ENCODE data around the gene MDH2.
"Not testable (repeated sequence)": the region's sequence is repeated elsewhere in the genome, so short reads cannot be mapped to it uniquely, and the experiment has no call there.

MDH2 gene, protein sequence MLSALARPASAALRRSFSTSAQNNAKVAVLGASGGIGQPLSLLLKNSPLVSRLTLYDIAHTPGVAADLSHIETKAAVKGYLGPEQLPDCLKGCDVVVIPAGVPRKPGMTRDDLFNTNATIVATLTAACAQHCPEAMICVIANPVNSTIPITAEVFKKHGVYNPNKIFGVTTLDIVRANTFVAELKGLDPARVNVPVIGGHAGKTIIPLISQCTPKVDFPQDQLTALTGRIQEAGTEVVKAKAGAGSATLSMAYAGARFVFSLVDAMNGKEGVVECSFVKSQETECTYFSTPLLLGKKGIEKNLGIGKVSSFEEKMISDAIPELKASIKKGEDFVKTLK

DNA sequence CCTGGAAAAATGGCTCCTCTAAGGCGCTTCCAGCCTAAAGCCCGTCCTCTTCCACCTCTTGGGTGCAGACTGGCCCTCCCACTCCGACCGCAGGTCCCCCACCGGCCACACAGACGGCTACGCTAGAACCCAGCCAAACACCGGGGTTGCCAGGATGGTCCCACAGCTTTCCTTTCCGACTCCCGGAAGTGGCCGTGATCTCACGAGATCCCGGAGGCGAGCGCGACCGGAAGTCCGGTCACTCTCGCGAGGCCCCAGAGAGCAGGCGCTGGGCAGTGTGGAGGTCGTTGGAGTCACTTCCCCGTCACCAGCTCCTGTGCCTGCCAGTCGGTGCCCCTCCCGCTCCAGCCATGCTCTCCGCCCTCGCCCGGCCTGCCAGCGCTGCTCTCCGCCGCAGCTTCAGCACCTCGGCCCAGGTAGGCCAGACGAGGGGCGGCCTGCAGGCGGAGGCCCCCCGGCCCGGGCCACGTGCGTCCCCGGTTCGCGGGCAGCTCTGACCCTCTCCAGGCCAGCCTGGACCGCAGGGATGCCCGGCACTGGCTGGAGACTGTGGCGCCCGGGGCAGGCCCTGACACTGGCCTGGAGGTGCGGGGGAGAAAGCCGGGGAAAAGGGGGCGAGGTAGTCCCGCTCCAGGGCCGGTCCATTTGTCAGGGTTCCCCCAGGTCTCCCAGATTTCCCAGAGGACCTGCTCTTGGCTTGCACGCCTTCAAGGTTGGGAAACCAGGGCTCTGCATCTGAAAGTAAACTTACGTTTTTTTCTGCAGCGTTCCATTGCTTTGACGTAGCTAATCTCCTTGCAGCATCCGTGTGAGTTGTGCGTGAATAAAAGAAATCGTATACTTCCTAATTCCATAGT is at the start of gene MDH2, which contains the start of gene STYXL1:
MDH2 (plus strand) TSS at position 296 of the 857 bp plus-strand sequence; CDS start at position 351, 55 bp downstream.
STYXL1 (minus strand) TSS at position 190 of the 857 bp plus-strand sequence. CDS start 17,477 bp downstream, outside the sequence.
- H3K4me3 ChIP-seq (ENCODE audit: low read depth, low read length) = peak within 1 kb of the TSS; percentile 98
- H3K36me3 ChIP-seq (ENCODE audit: insufficient read depth, low read length) = no peaks in the 10 kb centered on the region; the same call in 1 of the 2 replicates
- H3K27ac ChIP-seq (ENCODE audit: low read depth, low read length) = peak within 1 kb of the TSS; percentile 84
- H3K4me1 ChIP-seq (ENCODE audit: control insufficient read depth, insufficient read depth, low read length, unreplicated experiment) = peaks cover 7% of the 10 kb centered on the region
- H2AFZ ChIP-seq (ENCODE audit: low read length, unreplicated experiment) = peak within 1 kb of the TSS; percentile 64
- peaks cover 76% of the 10 kb centered on the region for H3K79me2 ChIP-seq (ENCODE audit: control insufficient read depth, insufficient read depth, low read length, unreplicated experiment)
- H3K27me3 ChIP-seq (ENCODE audit: insufficient read depth, low read length) = no peaks in the 10 kb centered on the region

DNA sequence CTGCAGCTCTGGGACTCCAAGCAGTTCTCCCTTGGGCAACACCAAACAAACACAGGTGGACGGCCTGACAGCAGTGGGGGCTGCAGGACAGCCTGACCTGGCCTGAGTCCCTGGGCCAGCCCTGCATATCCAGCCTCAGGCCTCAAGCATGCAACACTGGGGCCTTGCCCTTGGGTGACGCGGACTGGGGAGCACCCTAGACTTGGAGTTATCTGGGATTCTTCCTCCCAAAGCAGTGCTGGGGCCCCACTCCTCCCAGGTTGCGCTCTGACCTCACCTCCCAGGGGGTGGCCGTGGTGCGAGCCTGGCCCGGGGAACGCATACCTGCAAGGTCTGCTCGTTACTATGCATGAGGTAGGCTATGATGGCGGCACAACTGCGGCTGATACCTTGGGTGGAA is 47.3 kb upstream of the MDH2 start:
- no peak overlapping the region for H3K4me3 ChIP-seq (ENCODE audit: low read depth, low read length)
- H3K27ac ChIP-seq (ENCODE audit: low read depth, low read length) = no peak overlapping the region
- no peak overlapping the region for H2AFZ ChIP-seq (ENCODE audit: low read length, unreplicated experiment)
- peaks cover 5% of the 10 kb centered on the region; the same call in 1 of the 2 replicates for H3K36me3 ChIP-seq (ENCODE audit: insufficient read depth, low read length)
- no peaks in the 10 kb centered on the region for H3K27me3 ChIP-seq (ENCODE audit: insufficient read depth, low read length)
- H3K4me1 ChIP-seq (ENCODE audit: control insufficient read depth, insufficient read depth, low read length, unreplicated experiment) = no peaks in the 10 kb centered on the region
- H3K79me2 ChIP-seq (ENCODE audit: control insufficient read depth, insufficient read depth, low read length, unreplicated experiment) = no peaks in the 10 kb centered on the region

DNA sequence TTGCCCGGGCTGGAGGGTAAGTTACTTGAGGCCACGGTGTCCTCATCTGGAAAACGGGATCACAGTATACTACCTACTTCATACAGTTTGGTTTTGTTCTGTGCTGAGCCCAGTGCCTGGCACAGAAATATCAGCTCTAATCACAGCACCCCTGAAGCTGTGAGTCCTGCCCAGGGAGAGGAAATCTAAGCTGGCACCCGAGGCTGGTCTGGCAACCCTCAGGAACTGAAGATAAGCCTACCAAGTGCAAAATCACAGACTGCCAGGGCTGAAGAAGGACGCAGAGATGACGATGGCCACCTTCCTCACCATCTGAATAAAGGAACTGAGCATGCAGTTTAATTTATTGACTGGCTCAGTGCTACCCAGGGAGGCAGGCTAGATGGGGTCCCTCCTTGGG is 45.8 kb upstream of the MDH2 start:
- no peaks in the 10 kb centered on the region for H3K27me3 ChIP-seq (ENCODE audit: insufficient read depth, low read length)
- peaks cover 5% of the 10 kb centered on the region; the same call in 1 of the 2 replicates for H3K36me3 ChIP-seq (ENCODE audit: insufficient read depth, low read length)
- H3K27ac ChIP-seq (ENCODE audit: low read depth, low read length) = no peak overlapping the region
- H3K4me1 ChIP-seq (ENCODE audit: control insufficient read depth, insufficient read depth, low read length, unreplicated experiment) = no peaks in the 10 kb centered on the region
- no peak overlapping the region for H2AFZ ChIP-seq (ENCODE audit: low read length, unreplicated experiment)
- no peaks in the 10 kb centered on the region for H3K79me2 ChIP-seq (ENCODE audit: control insufficient read depth, insufficient read depth, low read length, unreplicated experiment)
- H3K4me3 ChIP-seq (ENCODE audit: low read depth, low read length) = no peak overlapping the region

DNA sequence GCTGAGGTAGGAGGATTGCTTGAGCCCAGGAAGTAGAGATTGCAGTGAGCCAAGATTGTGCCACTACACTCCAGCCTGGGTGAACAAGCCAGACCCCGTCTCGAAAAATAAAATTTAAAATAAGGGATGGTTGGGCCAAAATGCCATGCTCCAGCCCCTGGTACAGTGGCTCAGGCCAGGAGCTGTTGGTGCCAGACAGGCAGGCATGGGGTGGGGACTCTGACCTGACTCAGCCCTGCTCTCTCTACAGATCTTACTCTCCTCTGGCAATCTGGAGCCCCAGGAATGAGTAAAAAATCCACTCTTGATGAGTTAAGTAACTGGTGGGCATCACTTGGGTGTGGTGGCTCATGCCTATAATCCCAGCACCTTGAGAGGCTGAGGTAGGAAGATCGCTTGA is 45.1 kb upstream of the MDH2 start:
- no peaks in the 10 kb centered on the region for H3K79me2 ChIP-seq (ENCODE audit: control insufficient read depth, insufficient read depth, low read length, unreplicated experiment)

DNA sequence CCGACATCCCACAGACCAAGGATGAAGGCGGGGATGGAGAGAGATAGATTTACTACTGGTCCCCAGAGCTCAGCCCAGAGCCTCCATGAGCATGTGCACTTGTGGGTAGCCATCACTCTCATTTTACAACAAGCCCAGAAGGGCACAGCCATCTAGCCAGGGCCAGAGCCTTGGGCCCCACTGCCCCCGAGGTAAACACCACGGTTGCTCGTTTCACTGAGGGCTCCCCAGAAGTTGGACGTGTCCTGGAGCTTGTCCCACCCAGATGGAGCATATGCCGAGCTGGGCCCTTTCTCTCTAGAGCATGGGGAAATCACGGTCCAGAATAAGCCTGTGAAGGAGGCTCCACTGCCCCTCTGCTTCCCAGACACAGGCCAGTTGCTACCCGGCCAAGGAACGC is 44.6 kb upstream of the MDH2 start:
- no peaks in the 10 kb centered on the region for H3K27me3 ChIP-seq (ENCODE audit: insufficient read depth, low read length)
- peaks cover 2% of the 10 kb centered on the region for H3K4me1 ChIP-seq (ENCODE audit: control insufficient read depth, insufficient read depth, low read length, unreplicated experiment)
- H3K79me2 ChIP-seq (ENCODE audit: control insufficient read depth, insufficient read depth, low read length, unreplicated experiment) = no peaks in the 10 kb centered on the region
- H2AFZ ChIP-seq (ENCODE audit: low read length, unreplicated experiment) = no peak overlapping the region
- no peak overlapping the region for H3K4me3 ChIP-seq (ENCODE audit: low read depth, low read length)
- H3K27ac ChIP-seq (ENCODE audit: low read depth, low read length) = no peak overlapping the region
- H3K36me3 ChIP-seq (ENCODE audit: insufficient read depth, low read length) = peaks cover 5% of the 10 kb centered on the region; the same call in 1 of the 2 replicates

More for the DNA sequence above, 45.1 kb upstream of the MDH2 start:
- Histone ChIP-seq H2AFZ (ENCODE audit: low read length, unreplicated experiment) (no peak overlapping the region), H3K4me1 (ENCODE audit: control insufficient read depth, insufficient read depth, low read length, unreplicated experiment) (no peaks in the 10 kb centered on the region), H3K4me3 (ENCODE audit: low read depth, low read length) (no peak overlapping the region), H3K27me3 (ENCODE audit: insufficient read depth, low read length) (no peaks in the 10 kb centered on the region), H3K27ac (ENCODE audit: low read depth, low read length) (no peak overlapping the region), H3K36me3 (ENCODE audit: insufficient read depth, low read length) (peaks cover 5% of the 10 kb centered on the region; the same call in 1 of the 2 replicates)

DNA sequence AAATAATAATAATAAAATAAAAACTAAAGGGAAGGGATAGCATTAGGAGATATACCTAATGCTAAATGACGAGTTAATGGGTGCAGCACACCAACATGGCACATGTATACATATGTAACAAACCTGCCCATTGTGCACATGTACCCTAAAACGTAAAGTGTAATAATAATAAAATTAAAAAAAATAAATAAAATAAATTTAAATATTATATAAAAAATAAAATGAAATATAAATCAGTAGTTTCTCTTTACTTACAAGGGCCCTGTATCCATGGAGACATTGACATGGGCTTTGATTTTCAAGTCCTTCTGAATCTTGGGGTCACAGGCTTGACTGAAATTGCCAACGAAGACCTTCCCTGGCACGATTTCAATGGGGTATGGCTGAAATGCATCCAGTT is 42.9 kb upstream of the MDH2 start:
- not testable (repeated sequence) for H3K4me3 ChIP-seq (ENCODE audit: low read depth, low read length); H3K36me3 ChIP-seq (ENCODE audit: insufficient read depth, low read length); H3K27me3 ChIP-seq (ENCODE audit: insufficient read depth, low read length); H3K27ac ChIP-seq (ENCODE audit: low read depth, low read length); H2AFZ ChIP-seq (ENCODE audit: low read length, unreplicated experiment); H3K79me2 ChIP-seq (ENCODE audit: control insufficient read depth, insufficient read depth, low read length, unreplicated experiment)
- H3K4me1 ChIP-seq (ENCODE audit: control insufficient read depth, insufficient read depth, low read length, unreplicated experiment) = peaks cover 12% of the 10 kb centered on the region

DNA sequence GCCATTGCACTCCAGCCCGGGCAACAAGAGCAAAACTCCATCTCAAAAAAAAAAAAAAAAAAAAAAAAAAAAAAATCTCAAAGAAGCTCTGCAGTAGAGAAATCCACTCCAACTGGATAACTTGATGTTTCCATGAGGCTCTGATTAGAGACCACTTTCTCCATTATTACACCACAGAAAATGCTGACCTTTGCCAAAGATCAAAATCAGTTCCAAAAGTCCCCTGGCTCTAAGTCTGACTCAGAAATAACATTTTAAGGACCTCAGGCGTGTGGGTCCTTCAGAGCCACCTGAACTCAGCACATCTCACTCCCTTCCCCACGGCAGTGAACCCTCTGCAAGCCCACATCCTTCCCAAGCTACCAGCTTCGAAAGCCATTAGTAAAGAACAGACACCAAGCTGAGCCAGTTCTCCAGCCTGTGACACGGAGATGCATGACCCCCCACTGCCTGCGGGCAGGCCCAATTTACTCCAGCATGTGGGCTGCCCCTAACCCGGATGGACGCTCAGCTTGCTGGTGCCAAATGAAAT is 39.7 kb upstream of the MDH2 start:
- Histone ChIP-seq H3K79me2 (ENCODE audit: control insufficient read depth, insufficient read depth, low read length, unreplicated experiment) (no peaks in the 10 kb centered on the region), H3K27ac (ENCODE audit: low read depth, low read length) (peak overlapping the region; percentile 70), H3K27me3 (ENCODE audit: insufficient read depth, low read length) (no peaks in the 10 kb centered on the region), H3K4me1 (ENCODE audit: control insufficient read depth, insufficient read depth, low read length, unreplicated experiment) (peaks cover 24% of the 10 kb centered on the region), H3K36me3 (ENCODE audit: insufficient read depth, low read length) (no peaks in the 10 kb centered on the region), H2AFZ (ENCODE audit: low read length, unreplicated experiment) (no peak overlapping the region), H3K4me3 (ENCODE audit: low read depth, low read length) (no peak overlapping the region)

DNA sequence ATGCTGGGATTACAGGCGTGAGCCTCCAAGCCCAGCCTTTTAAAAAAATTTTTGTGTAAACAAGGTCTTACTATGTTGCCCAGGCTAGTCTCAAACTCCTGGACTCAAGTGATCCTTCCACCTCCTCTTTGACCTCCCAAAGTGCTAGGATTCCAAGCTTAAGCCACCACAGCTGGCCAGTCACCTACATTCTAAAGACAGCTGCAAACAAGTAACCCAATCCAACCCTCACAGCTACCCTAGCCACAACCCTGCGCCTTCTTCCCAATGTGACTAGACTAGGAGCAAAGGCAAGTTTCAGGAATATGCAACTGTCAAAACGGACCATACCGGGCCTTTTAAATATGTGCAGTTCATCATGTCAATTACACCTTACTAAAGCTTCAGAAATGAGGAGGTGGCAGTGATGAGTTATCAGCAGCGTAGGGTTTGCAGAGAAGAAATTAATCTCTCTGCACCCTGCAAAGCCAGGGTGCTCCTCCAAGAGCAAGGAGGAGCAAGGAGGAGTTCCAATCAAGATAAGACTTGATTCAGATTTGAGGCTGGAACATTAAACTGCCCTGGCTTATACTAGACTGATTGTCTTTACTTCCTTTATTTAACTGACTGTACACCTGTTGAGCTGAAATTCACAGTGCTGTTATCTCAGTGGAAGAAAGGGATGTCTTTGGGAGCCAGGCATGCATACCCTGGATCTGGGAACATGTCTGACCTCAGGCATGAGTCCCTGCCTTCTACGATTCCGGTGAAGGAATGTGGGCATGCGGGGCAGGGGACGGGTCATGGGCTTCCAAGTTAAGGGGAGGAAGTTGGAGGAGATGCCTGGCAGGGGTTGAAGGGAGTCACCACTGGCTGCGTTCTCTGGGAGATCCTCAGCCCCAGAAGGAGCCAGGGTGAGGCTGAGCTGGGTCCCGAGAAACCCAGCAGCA is 38.0 kb upstream of the MDH2 start:
- Histone ChIP-seq H3K79me2 (ENCODE audit: control insufficient read depth, insufficient read depth, low read length, unreplicated experiment) (no peaks in the 10 kb centered on the region), H3K27ac (ENCODE audit: low read depth, low read length) (peak overlapping the region; percentile 70), H3K36me3 (ENCODE audit: insufficient read depth, low read length) (no peaks in the 10 kb centered on the region), H2AFZ (ENCODE audit: low read length, unreplicated experiment) (no peak overlapping the region), H3K4me1 (ENCODE audit: control insufficient read depth, insufficient read depth, low read length, unreplicated experiment) (peaks cover 24% of the 10 kb centered on the region), H3K27me3 (ENCODE audit: insufficient read depth, low read length) (no peaks in the 10 kb centered on the region), H3K4me3 (ENCODE audit: low read depth, low read length) (no peak overlapping the region)

DNA sequence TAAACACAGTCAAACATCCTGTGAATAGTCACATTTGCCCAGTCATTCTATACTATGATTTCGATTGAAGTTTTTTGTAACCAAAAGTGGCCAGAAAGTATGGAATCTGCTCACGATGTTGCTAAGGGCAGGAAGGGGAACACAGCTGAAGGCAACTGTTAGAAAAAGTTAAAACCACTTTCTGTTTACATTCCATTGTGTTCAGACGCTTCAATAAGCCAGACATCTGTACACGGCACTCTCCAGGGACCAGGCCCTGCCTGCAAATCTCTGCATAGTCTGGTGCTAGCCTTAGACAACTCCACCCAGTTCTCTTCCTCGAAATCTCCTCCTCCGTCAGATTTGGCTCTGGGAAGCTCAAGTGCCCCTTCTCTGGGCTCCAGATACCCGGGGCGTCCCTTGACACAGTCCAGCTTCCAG is 36.5 kb upstream of the MDH2 start:
- H3K4me1 ChIP-seq (ENCODE audit: control insufficient read depth, insufficient read depth, low read length, unreplicated experiment) = peaks cover 24% of the 10 kb centered on the region
- no peak overlapping the region for H2AFZ ChIP-seq (ENCODE audit: low read length, unreplicated experiment)
- H3K4me3 ChIP-seq (ENCODE audit: low read depth, low read length) = peak overlapping the region; percentile 28; the same call in 1 of the 2 replicates
- no peaks in the 10 kb centered on the region for H3K79me2 ChIP-seq (ENCODE audit: control insufficient read depth, insufficient read depth, low read length, unreplicated experiment)
- no peaks in the 10 kb centered on the region for H3K27me3 ChIP-seq (ENCODE audit: insufficient read depth, low read length)
- no peaks in the 10 kb centered on the region for H3K36me3 ChIP-seq (ENCODE audit: insufficient read depth, low read length)
- peak overlapping the region; percentile 53 for H3K27ac ChIP-seq (ENCODE audit: low read depth, low read length)

All from ACC112 (cell line).